PC-3 (cell line): ENCODE measurements around the gene TMEM9B. TPM values are rescaled to one million over a fixed set of nuclear protein-coding genes. Genes with fewer than 3 reads are reported as not detected.

Experiments used
- ATAC-seq: fragments of 200-7000 bp; cut with Tn5 transposase; 2 replicates; pipeline ENCODE4 v1.9.1; 2020; ENCODE audit warnings: mild to moderate bottlenecking, moderate library complexity
- BruUV-seq: library from RNA; stranded (reverse); fragments of 400-500 nt; replicated peaks from 2 replicates; lab custom pipeline; 2021; lab: Mats Ljungman, UMichigan
- CTCF ChIA-PET: fragments of 300-600 bp; sonication (Branson Sonifier 250); formaldehyde crosslinking; loops from one replicate; lab custom pipeline; 2022; ENCODE audit warnings: antibody characterized with exemption; lab: Charles Lee
- POLR2A ChIA-PET: fragments of 300-600 bp; sonication (Branson Sonifier 250); formaldehyde crosslinking; loops from one replicate; lab custom pipeline; 2022; ENCODE audit warnings: antibody characterized with exemption; ENCODE audit not compliant: unreplicated experiment; lab: Charles Lee
- DNase-seq: peaks from one replicate; pipeline ENCODE4 v3.0.0-alpha.2; 2015
- H2AFZ ChIP-seq: fragments of 300-600 bp; sonication (generic); 2 replicates; pipeline ENCODE4 v1.6.0; 2016; ENCODE audit warnings: antibody characterized with exemption, low read length
- H3F3A ChIP-seq: fragments of 300-600 bp; sonication (generic); one replicate; pipeline ENCODE4 v1.6.0; 2017; ENCODE audit warnings: antibody characterized with exemption, low read length, control low read depth, mild to moderate bottlenecking; ENCODE audit not compliant: unreplicated experiment
- H3K27ac ChIP-seq: fragments of 300-600 bp; sonication (generic); 2 replicates; pipeline ENCODE4 v1.5.1; 2016; ENCODE audit warnings: mild to moderate bottlenecking, low read length
- H3K27me3 ChIP-seq: fragments of 300-600 bp; sonication (generic); 2 replicates; pipeline ENCODE4 v1.6.1; 2016; ENCODE audit warnings: low read length, mixed read lengths
- H3K36me3 ChIP-seq: fragments of 300-600 bp; sonication (generic); 2 replicates; pipeline ENCODE4 v1.6.1; 2016; ENCODE audit warnings: low read depth, mixed run types, low read length, mixed read lengths
- H3K4me1 ChIP-seq: fragments of 300-600 bp; sonication (generic); 2 replicates; pipeline ENCODE4 v1.5.1; 2016; ENCODE audit warnings: low read length; ENCODE audit not compliant: insufficient read depth
- H3K4me2 ChIP-seq: fragments of 300-600 bp; sonication (generic); 2 replicates; pipeline ENCODE4 v1.6.0; 2016; ENCODE audit warnings: low read length
- H3K4me3 ChIP-seq: fragments of 300-600 bp; sonication (generic); 2 replicates; pipeline ENCODE4 v1.5.1; 2016; ENCODE audit warnings: mild to moderate bottlenecking, low read length, mixed read lengths
- H3K79me2 ChIP-seq: fragments of 300-600 bp; sonication (generic); 2 replicates; pipeline ENCODE4 v1.6.1; 2017; ENCODE audit warnings: low read length, mixed read lengths
- H3K9ac ChIP-seq: fragments of 300-600 bp; sonication (generic); 2 replicates; pipeline ENCODE4 v1.6.0; 2016; ENCODE audit warnings: mild to moderate bottlenecking, low read length
- H3K9me2 ChIP-seq: fragments of 300-600 bp; sonication (generic); replicated peaks from 2 replicates; pipeline ENCODE4 v1.6.1; 2016; ENCODE audit warnings: mixed run types, low read length, mixed read lengths
- H3K9me3 ChIP-seq: fragments of 300-600 bp; sonication (generic); 2 replicates; pipeline ENCODE4 v1.6.1; 2016; ENCODE audit warnings: low read length, mixed read lengths
- H4K20me1 ChIP-seq: fragments of 300-600 bp; sonication (generic); 2 replicates; pipeline ENCODE4 v1.6.1; 2016; ENCODE audit warnings: low read length, mixed read lengths
- EZH2 ChIP-seq: fragments of 300-600 bp; sonication (generic); IDR thresholded peaks from one replicate; pipeline ENCODE4 v1.6.1; 2017; ENCODE audit warnings: antibody characterized with exemption, mild to moderate bottlenecking, low read length; ENCODE audit not compliant: unreplicated experiment
- EZH2phosphoT487 ChIP-seq: fragments of 300-600 bp; sonication (generic); IDR thresholded peaks from 2 replicates; pipeline ENCODE4 v1.6.1; 2018; ENCODE audit warnings: mild to moderate bottlenecking, antibody characterized with exemption, low read length, borderline replicate concordance
- intact Hi-C: fragments of 100-400 bp; cut with micrococcal nuclease; formaldehyde crosslinking; loops from 2 replicates; pipeline ENCODE4 v1.9.0; 2023
- total RNA-seq: library from RNA; depleted of rRNA; stranded (reverse); fragments of >200 nt; gene quantifications from 2 replicates; pipeline ENCODE4 v1.2.3, GENCODE V29; 2014
- TF ChIP-seq, protein P1 (sequence below): fragments of 300-600 bp; sonication (generic); conservative IDR thresholded peaks from 2 replicates; pipeline ENCODE4 v1.5.1; 2017; ENCODE audit warnings: antibody characterized with exemption, low read depth, mild to moderate bottlenecking, low read length

TMEM9B gene
- total RNA-seq, 1 experiment from 2014 or later: 42.1 TPM

DNA sequence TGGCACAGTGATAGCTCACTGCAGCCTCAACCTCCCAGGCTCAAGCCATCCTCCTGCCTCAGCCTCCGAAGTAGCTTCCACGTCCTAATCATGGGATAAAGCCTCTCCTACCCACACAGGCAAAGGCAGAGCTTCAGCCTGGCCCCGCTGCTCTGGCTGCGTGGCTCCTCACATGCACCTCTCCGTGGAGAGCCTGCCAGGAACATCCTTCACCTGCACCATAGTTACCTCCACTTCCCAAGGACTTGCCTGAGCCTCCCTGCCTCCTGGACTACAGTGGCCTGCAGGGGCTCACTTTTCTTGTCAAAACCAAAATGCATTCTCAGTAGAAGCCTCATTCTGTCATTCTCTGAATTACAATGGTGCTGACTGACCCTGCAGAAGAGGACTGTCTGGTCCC lies 38.0 kb downstream of the TMEM9B start:
- H3K36me3 ChIP-seq: no peaks in the 10 kb centered on the region
- intact Hi-C loops: no loop called here
- H3K4me1 ChIP-seq: no peaks in the 10 kb centered on the region
- no peak overlapping the region for H3K4me2 ChIP-seq
- no peaks in the 10 kb centered on the region for H3K9me2 ChIP-seq
- H3K9ac ChIP-seq: no peak overlapping the region
- BruUV-seq: no TSS peak
- H3K4me3 ChIP-seq: no peak overlapping the region
- DNase-seq: no peak
- H3K9me3 ChIP-seq: no peaks in the 10 kb centered on the region
- no peaks in the 10 kb centered on the region for H4K20me1 ChIP-seq
- ChIA-PET CTCF (interaction anchor here (0.6 kb wide), 1 partner anchor 325 kb away, joined by 5 read pairs; no protein-coding TSS in a partner anchor), POLR2A (no interaction called here)
- no peaks in the 10 kb centered on the region for H3F3A ChIP-seq
- H3K27ac ChIP-seq: no peak overlapping the region
- no peaks in the 10 kb centered on the region for H3K79me2 ChIP-seq
- TF ChIP-seq EZH2 (no peak), EZH2phosphoT487 (no peak)
- TF ChIP-seq, protein P1, sequence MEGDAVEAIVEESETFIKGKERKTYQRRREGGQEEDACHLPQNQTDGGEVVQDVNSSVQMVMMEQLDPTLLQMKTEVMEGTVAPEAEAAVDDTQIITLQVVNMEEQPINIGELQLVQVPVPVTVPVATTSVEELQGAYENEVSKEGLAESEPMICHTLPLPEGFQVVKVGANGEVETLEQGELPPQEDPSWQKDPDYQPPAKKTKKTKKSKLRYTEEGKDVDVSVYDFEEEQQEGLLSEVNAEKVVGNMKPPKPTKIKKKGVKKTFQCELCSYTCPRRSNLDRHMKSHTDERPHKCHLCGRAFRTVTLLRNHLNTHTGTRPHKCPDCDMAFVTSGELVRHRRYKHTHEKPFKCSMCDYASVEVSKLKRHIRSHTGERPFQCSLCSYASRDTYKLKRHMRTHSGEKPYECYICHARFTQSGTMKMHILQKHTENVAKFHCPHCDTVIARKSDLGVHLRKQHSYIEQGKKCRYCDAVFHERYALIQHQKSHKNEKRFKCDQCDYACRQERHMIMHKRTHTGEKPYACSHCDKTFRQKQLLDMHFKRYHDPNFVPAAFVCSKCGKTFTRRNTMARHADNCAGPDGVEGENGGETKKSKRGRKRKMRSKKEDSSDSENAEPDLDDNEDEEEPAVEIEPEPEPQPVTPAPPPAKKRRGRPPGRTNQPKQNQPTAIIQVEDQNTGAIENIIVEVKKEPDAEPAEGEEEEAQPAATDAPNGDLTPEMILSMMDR: no peak
- no peaks in the 10 kb centered on the region for H3K27me3 ChIP-seq
- H2AFZ ChIP-seq: no peak overlapping the region
- no peak for ATAC-seq

DNA sequence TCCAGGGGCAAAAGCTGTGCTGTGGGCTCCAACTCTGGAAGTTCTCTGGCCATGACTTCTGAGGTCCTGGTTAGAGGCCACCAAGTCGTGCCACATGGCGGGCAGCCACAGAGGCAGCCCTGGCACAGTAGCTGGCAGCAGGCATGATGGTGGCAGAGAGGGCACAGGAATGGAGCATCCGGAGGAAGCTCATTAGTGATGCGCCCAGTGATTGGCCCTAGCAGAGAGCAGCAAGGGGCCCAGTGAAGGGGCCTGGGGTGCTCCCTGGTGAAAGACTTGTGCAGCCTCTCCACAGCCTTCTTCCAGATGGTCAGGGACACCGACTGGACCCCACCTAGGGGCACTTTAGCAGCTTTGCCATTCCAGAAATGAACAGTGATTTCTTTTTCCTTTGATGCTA lies 38.5 kb downstream of the TMEM9B start:
- Histone ChIP-seq H3K27me3 (no peaks in the 10 kb centered on the region), H3K4me3 (no peak overlapping the region), H3K9me3 (no peaks in the 10 kb centered on the region), H4K20me1 (no peaks in the 10 kb centered on the region), H3K4me2 (no peak overlapping the region), H3K36me3 (peaks cover 3% of the 10 kb centered on the region; the same call in 1 of the 2 replicates), H3K9me2 (no peaks in the 10 kb centered on the region), H3K9ac (no peak overlapping the region), H2AFZ (no peak overlapping the region), H3K27ac (no peak overlapping the region), H3K79me2 (no peaks in the 10 kb centered on the region), H3K4me1 (no peaks in the 10 kb centered on the region), H3F3A (no peaks in the 10 kb centered on the region)
- DNase-seq: no peak
- no TSS peak for BruUV-seq
- TF ChIP-seq, protein P1: no peak
- TF ChIP-seq EZH2: no peak
- TF ChIP-seq EZH2phosphoT487: no peak
- ChIA-PET POLR2A (no interaction called here), CTCF (interaction anchor here (0.6 kb wide), 1 partner anchor 325 kb away, joined by 5 read pairs; no protein-coding TSS in a partner anchor)
- intact Hi-C loops: no loop called here
- no peak for ATAC-seq

DNA sequence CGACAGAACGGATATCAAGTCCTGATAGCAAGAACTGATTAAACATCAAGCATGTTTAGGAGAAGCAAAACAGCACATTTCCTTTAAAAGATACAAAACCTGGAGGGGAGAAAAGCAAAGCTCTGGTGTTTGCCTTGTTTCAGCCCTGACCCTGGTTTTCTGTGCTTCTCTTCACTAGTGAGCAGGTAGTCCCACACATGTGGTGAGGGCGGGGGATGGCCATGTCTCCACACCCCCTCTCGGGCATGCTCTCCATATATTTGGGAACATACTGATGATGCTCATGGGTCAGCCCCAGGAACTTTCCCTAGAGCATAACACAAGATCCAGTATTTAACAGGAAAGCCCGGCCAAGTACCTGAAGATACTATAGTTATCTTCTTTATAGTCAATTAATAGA lies 41.6 kb downstream of the TMEM9B start:
- no peak overlapping the region for H3K4me2 ChIP-seq
- TF ChIP-seq, protein P1: no peak
- no peaks in the 10 kb centered on the region for H3K4me1 ChIP-seq
- no peak for ATAC-seq
- no peaks in the 10 kb centered on the region for H3K27me3 ChIP-seq
- H2AFZ ChIP-seq: no peak overlapping the region
- H3K27ac ChIP-seq: no peak overlapping the region
- no peaks in the 10 kb centered on the region for H3K79me2 ChIP-seq
- H3F3A ChIP-seq: no peaks in the 10 kb centered on the region
- no TSS peak for BruUV-seq
- ChIA-PET POLR2A (no interaction called here), CTCF (no interaction called here)
- peaks cover 13% of the 10 kb centered on the region for H3K36me3 ChIP-seq
- intact Hi-C loops: no loop called here
- no peaks in the 10 kb centered on the region for H3K9me3 ChIP-seq
- H4K20me1 ChIP-seq: no peaks in the 10 kb centered on the region
- no peak for DNase-seq
- H3K9ac ChIP-seq: no peak overlapping the region
- H3K9me2 ChIP-seq: no peaks in the 10 kb centered on the region
- H3K4me3 ChIP-seq: no peak overlapping the region
